H1 (cell line): ENCODE measurements around the gene IL12B. TPM values are rescaled to one million over a fixed set of nuclear protein-coding genes. Genes with fewer than 3 reads are reported as not detected.

Experiments
- HDAC6 ChIP-seq: IDR thresholded peaks from one replicate; pipeline ENCODE4 v1.7.1; 2012; ENCODE audit warnings: low read depth, mild to moderate bottlenecking, inconsistent platforms, low read length, moderate library complexity
- JUN ChIP-seq: IDR thresholded peaks from 2 replicates; pipeline ENCODE4 v1.6.1; 2011; ENCODE audit warnings: low read depth, mild to moderate bottlenecking, improper control_type of control experiment, low read length
- POLR2A ChIP-seq, 2 experiments: IDR thresholded peaks; 1 replicate in 1 of 2; 2 replicates in 1 of 2; pipeline ENCODE4 v1.6.1; 2011; ENCODE audit warnings: low read depth in 2 of 2, low read length in 2 of 2, mild to moderate bottlenecking in 2 of 2; ENCODE audit errors: control extremely low read depth in 1 of 2
- SIN3A ChIP-seq, 2 experiments: IDR thresholded peaks in 1 of 2; conservative IDR thresholded peaks in 1 of 2; 2 replicates each; pipeline ENCODE4 v1.6.1; 2011 to 2012; ENCODE audit warnings: low read length in 2 of 2, improper control_type of control experiment in 1 of 2, low read depth in 1 of 2, mild to moderate bottlenecking in 1 of 2
- SIX5 ChIP-seq: IDR thresholded peaks from 2 replicates; pipeline ENCODE4 v1.6.1; 2011; ENCODE audit warnings: mild to moderate bottlenecking, low read depth, low read length
- TEAD4 ChIP-seq: IDR thresholded peaks from 2 replicates; pipeline ENCODE4 v1.6.1; 2012; ENCODE audit warnings: low read depth, low read length, inconsistent platforms, mixed read lengths
- polyA plus RNA-seq, 7 experiments: library from polyadenylated mRNA; depleted of rRNA in 3 of 7; stranded (reverse) in 5 of 7; unstranded in 2 of 7; fragments of >200 nt in 5 of 7; fragments of 200-250 nt in 2 of 7; gene quantifications; 1 replicate in 5 of 7; 2 replicates in 1 of 7; 4 replicates in 1 of 7; pipeline versions ENCODE4 v1.2.1 to v1.2.3, GENCODE V29; 2011 to 2013; ENCODE audit warnings: missing spikeins in 2 of 7, mixed read lengths in 2 of 7
- total RNA-seq: library from RNA; stranded (reverse); fragmentation: NEBNext Ultra II Directional; extraction: Animal tissue kit (Norgen Biotek cat#: 25700); gene quantifications from 2 replicates; pipeline ENCODE4 v1.2.1, GENCODE V29; 2021

IL12B gene
- total and polyA plus RNA-seq, 2 of the 8 experiments (the other 6 are each of a cell fraction or from before 2014, with no cell fraction given) = not detected

DNA sequence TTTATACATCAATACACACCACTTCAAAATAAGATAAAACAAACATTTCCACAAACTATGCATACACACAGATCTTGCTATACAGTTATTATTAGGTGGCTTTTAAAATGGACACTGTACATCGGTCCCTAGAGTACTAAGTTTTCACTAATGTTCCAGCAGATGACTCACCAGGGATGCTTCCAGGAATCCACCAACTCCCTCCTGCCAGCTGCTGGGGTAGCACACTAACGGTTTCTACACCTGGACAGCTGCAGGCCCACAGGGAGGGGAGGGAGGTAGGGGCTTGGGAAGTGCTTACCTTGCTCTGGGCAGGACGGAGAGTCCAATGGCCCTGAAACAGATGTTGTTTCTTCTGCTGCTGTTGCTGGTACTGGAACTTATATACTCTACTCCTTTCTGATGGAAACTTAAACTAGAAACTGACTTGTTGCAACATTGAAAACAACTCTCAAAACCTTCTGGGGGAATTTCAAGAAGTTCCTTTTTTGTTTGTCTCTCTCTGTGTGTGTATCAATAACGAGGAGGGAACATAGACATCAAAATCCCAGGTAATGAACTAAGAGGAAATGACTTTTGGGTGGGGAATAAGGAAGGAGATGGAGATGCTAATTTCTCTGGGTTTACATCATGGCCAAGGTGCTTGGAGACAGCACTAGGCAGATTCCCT, at the start of gene IL12B (continued):
- TF ChIP-seq HDAC6 (no peak), SIN3A (conservative IDR thresholded peaks at IDR 0.05 in 1 of 2, IDR thresholded peaks at IDR 0.05 in 1 of 2; ENCODE audit: low read depth in 1 of 2, low read length in 2 of 2) (no peak), POLR2A (IDR thresholded peaks at IDR 0.05; ENCODE audit: control extremely low read depth in 1 of 2, low read depth in 2 of 2, low read length in 2 of 2) (no peak), TEAD4 (no peak), SIX5 (no peak), JUN (no peak)
